Ascending aorta (tissue), 2 donors: ENCODE results near the gene DECR2. TPM values are rescaled to one million over a fixed set of nuclear protein-coding genes. Genes with fewer than 3 reads are reported as not detected.
A peak's percentile ranks its signal among the peaks of the same experiment; 100 is the strongest.

Source experiments
- DNase-seq, 2 donors: peaks; one replicate each; pipeline ENCODE4 v3.0.0-alpha.2; 2019; ENCODE audit warnings: low spot score in 2 of 2
- H3K27ac ChIP-seq, 2 donors: fragments of 200-600 bp; sonication (generic); one replicate each; pipeline ENCODE4 v1.5.1; 2016 to 2017; ENCODE audit warnings: mild to moderate bottlenecking in 1 of 2
- H3K27me3 ChIP-seq: fragments of 200-600 bp; sonication (generic); one replicate; pipeline ENCODE4 v1.5.1; 2017
- H3K36me3 ChIP-seq, 2 donors: fragments of 200-600 bp; sonication (generic); one replicate each; pipeline ENCODE4 v1.5.1; 2016
- H3K4me1 ChIP-seq, 2 donors: fragments of 200-600 bp; sonication (generic); one replicate each; pipeline ENCODE4 v1.5.1; 2016 to 2017; ENCODE audit warnings: mild to moderate bottlenecking in 1 of 2
- H3K4me3 ChIP-seq, 2 donors: fragments of 200-600 bp; sonication (generic); one replicate each; pipeline ENCODE4 v1.5.1; 2016 to 2017; ENCODE audit warnings: mild to moderate bottlenecking in 1 of 2
- H3K9me3 ChIP-seq, 2 donors: fragments of 200-600 bp; sonication (generic); one replicate each; pipeline ENCODE4 v1.5.1; 2016
- CTCF ChIP-seq, 3 experiments: fragments of 200-600 bp in 2 of 3; fragments of 450-650 bp in 1 of 3; sonication (generic) in 2 of 3; IDR thresholded peaks; one replicate each; pipeline ENCODE4 v1.5.1; 2016 to 2019; ENCODE audit warnings: antibody characterized with exemption in 3 of 3, mild to moderate bottlenecking in 1 of 3, moderate library complexity in 1 of 3
- intact Hi-C: fragments of 100-400 bp; cut with DNase I; formaldehyde crosslinking; loops from one replicate; pipeline ENCODE4 v1.15.1; 2023
- total RNA-seq: library from RNA; depleted of rRNA; stranded (reverse); fragments of >200 nt; gene quantifications from one replicate; pipeline ENCODE4 v1.1.0, GENCODE V29; 2016

The DECR2 gene
- total RNA-seq, 1 donor from 2014 or later, result 44.0 TPM

- no peak overlapping the region for H3K27ac ChIP-seq
- intact Hi-C loops, result loop anchor here (5.0 to 10.0 kb wide), 2 partner anchors 95 to 273 kb away; partner anchors contain the start of gene RHOT2
Measured at GRCh38 chr16:391885-392335, 9.8 kb upstream of the DECR2 start.

DNA sequence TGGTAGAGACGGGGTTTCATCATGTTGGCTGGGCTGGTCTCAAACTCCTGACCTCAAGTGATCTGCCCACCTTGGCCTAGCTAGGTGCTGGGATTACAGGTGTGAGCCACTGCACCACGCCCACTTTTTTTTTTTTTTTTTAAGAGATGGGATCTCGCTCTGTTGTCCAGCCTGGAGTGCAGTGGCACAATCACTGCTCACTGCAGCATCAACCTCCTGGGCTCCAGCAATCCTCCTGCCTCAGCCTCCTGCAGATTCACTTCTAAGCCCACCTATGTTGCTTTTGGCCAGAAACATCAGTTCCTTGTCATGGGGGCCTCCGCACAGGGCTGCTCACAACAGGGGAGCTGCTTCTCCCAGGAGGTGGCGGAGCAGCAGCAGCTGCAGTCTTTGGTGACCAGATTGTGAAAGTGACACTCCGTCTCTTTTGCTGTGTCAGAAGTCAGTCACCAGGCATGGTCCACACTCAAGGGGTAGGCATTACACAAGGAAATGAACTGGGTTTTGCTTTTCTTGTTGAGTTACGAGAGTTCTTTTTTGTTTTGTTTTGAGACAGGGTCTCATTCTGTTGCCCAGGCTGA, 9.1 kb upstream of the DECR2 start:
- Histone ChIP-seq H3K9me3 (no peaks in the 10 kb centered on the region), H3K36me3 (no peaks in the 10 kb centered on the region), H3K4me3 (no peak overlapping the region), H3K4me1 (no peaks in the 10 kb centered on the region), H3K27me3 (no peaks in the 10 kb centered on the region), H3K27ac (no peak overlapping the region)
- TF ChIP-seq CTCF (IDR thresholded peaks at IDR 0.05), result no peak
- intact Hi-C loops, result loop anchor here (5.0 to 10.0 kb wide), 2 partner anchors 95 to 272 kb away; partner anchors contain the start of gene RHOT2
- DNase-seq, result no peak

More at GRCh38 chr16:391885-392335, 9.8 kb upstream of the DECR2 start:
- H3K36me3 ChIP-seq, result no peaks in the 10 kb centered on the region
- peak in 1 of 2 donors; percentile 70 for DNase-seq
- H3K4me1 ChIP-seq, result no peaks in the 10 kb centered on the region
- H3K27me3 ChIP-seq, result no peaks in the 10 kb centered on the region
- H3K9me3 ChIP-seq, result no peaks in the 10 kb centered on the region
- TF ChIP-seq CTCF (IDR thresholded peaks at IDR 0.05), result peak; percentile 60 to 80 (median 66)
- no peak overlapping the region for H3K4me3 ChIP-seq

DNA sequence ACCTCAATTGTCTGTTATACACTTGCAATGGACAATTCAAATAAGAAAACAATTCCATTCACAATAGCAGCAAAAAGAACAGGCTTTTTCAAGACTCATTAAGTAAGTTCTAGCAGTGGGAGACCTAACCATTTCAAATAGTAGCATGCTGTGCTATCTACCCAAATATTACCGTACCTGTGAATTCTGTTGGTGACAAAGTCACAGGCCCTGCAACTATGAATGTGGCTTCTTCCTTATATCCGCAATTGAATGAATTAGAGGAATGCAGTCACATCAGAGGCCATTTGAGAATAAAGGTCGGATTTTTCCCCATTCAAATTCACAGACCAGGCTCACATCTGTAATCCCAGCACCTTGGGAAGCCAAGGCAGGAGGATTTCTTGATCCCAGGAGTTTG, 5.5 kb upstream of the DECR2 start:
- TF ChIP-seq CTCF (IDR thresholded peaks at IDR 0.05), result no peak
- H3K36me3 ChIP-seq, result no peaks in the 10 kb centered on the region
- peaks cover 4 to 7% of the 10 kb centered on the region in 2 donors for H3K4me1 ChIP-seq
- DNase-seq, result no peak
- no peaks in the 10 kb centered on the region for H3K27me3 ChIP-seq
- peak overlapping the region; percentile 79 to 95 for H3K4me3 ChIP-seq
- intact Hi-C loops, result loop anchor here (2.0 to 10.0 kb wide), 2 partner anchors 13 to 269 kb away; partner anchors contain the start of gene RHOT2
- no peaks in the 10 kb centered on the region for H3K9me3 ChIP-seq
- H3K27ac ChIP-seq, result peak overlapping the region; percentile 58 to 88

DNA sequence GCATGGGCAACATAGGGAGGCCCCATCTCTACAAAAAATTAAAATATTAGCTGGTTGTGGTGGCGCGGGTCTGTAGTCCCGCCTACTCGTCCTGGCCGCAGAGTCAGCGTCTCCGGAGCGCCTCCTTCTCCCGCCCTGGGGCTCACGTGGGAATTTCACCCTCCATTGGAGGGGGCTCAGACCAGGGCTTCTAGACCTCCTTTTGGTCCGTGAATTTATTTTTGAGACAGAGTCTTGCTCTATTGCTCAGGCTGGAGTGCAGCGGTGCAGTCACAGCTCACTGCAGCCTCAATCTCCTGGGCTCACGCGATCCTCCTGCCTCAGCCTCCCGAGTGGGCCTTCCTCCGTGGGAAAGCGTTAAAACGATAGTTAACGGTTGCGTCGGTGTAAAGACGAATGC, 5.1 kb upstream of the DECR2 start:
- no peak for DNase-seq
- H3K27ac ChIP-seq, result peak overlapping the region; percentile 58 to 88
- H3K36me3 ChIP-seq, result no peaks in the 10 kb centered on the region
- no peaks in the 10 kb centered on the region for H3K27me3 ChIP-seq
- TF ChIP-seq CTCF (IDR thresholded peaks at IDR 0.05), result no peak
- H3K4me3 ChIP-seq, result peak overlapping the region; percentile 79 to 95
- H3K9me3 ChIP-seq, result no peaks in the 10 kb centered on the region
- peaks cover 4 to 7% of the 10 kb centered on the region in 2 donors for H3K4me1 ChIP-seq
- intact Hi-C loops, result loop anchor here (2.0 to 10.0 kb wide), 2 partner anchors 14 to 268 kb away; partner anchors contain the start of gene RHOT2

GRCh38 chr16:397135-397661, 4.5 kb upstream of the DECR2 start, which contains the start of gene NME4:
TSS of gene NME4 (plus strand) at chr16:397199. CDS start at chr16:397223, 24 bp downstream.
- no peak for DNase-seq
- Histone ChIP-seq H3K4me1 (peaks cover 4 to 8% of the 10 kb centered on the region in 2 donors), H3K27ac (peak within 1 kb of the TSS; percentile 58 to 88), H3K36me3 (no peaks in the 10 kb centered on the region), H3K27me3 (no peaks in the 10 kb centered on the region), H3K9me3 (no peaks in the 10 kb centered on the region), H3K4me3 (peak within 1 kb of the TSS; percentile 79 to 95)
- TF ChIP-seq CTCF (IDR thresholded peaks at IDR 0.05), result no peak
- intact Hi-C loops, result loop anchor here (2.0 to 10.0 kb wide), 2 partner anchors 14 to 268 kb away; partner anchors contain the start of gene RHOT2
